Fibroblast of the conjunctiva (primary cell): ENCODE results near the gene TNFRSF8.
"Not testable (repeated sequence)": the region's sequence is repeated elsewhere in the genome, so short reads cannot be mapped to it uniquely, and the experiment has no call there.

Experiments used
- DNase-seq: peaks from one replicate; pipeline ENCODE4 v3.0.0-alpha.2; 2010; ENCODE audit warnings: low read depth

The TNFRSF8 gene

GRCh38 chr1:12038356-12039163, 24.5 kb upstream of the TNFRSF8 start:
- no peak for DNase-seq

GRCh38 chr1:12039164-12039525, 24.0 kb upstream of the TNFRSF8 start:
- no peak for DNase-seq

- DNase-seq, result not testable (repeated sequence)
These were observed 23.2 kb upstream of the TNFRSF8 start for GRCh38 chr1:12039824-12040456.

- DNase-seq, result peak; percentile 68
These were observed 22.5 kb upstream of the TNFRSF8 start for GRCh38 chr1:12040457-12041051.

- DNase-seq, result not testable (repeated sequence)
These were observed 18.8 kb upstream of the TNFRSF8 start for GRCh38 chr1:12044187-12044877.

- DNase-seq, result no peak
These were observed 16.4 kb upstream of the TNFRSF8 start for GRCh38 chr1:12046749-12047119.

GRCh38 chr1:12047120-12047876, 15.8 kb upstream of the TNFRSF8 start:
- no peak for DNase-seq

GRCh38 chr1:12048372-12048771, 14.7 kb upstream of the TNFRSF8 start:
- DNase-seq, result no peak

- DNase-seq, result no peak
These were observed 13.5 kb upstream of the TNFRSF8 start for GRCh38 chr1:12049616-12050015.

- no peak for DNase-seq
These were observed 11.7 kb upstream of the TNFRSF8 start for GRCh38 chr1:12051361-12051760.

GRCh38 chr1:12052008-12052573, 11.0 kb upstream of the TNFRSF8 start:
- peak; percentile 69 for DNase-seq

- DNase-seq, result no peak
These were observed 10.0 kb upstream of the TNFRSF8 start for GRCh38 chr1:12052997-12053686.

- no peak for DNase-seq
These were observed 9.2 kb upstream of the TNFRSF8 start for GRCh38 chr1:12053752-12054548.

GRCh38 chr1:12055259-12055658, 7.8 kb upstream of the TNFRSF8 start:
- no peak for DNase-seq

- DNase-seq, result no peak
These were observed 6.7 kb upstream of the TNFRSF8 start for GRCh38 chr1:12056331-12056841.

GRCh38 chr1:12057382-12057781, 5.7 kb upstream of the TNFRSF8 start:
- DNase-seq, result no peak

GRCh38 chr1:12057940-12058687, 5.0 kb upstream of the TNFRSF8 start:
- DNase-seq, result no peak

GRCh38 chr1:12059226-12059625, 3.9 kb upstream of the TNFRSF8 start:
- DNase-seq, result no peak
